Adrenal gland (tissue), 12 donors: ENCODE results near the gene TMEM184C. TPM values are rescaled to one million over a fixed set of nuclear protein-coding genes. Genes with fewer than 3 reads are reported as not detected.

ENCODE experiments used
- DNase-seq, 7 donors: peaks; one replicate each; pipeline ENCODE4 v3.0.0-alpha.2; 2019 to 2020
- H3K27ac ChIP-seq, 5 donors: fragments of 200-600 bp; sonication (generic) in 4 of 5; 1 replicate in 3 of 5; 2 replicates in 2 of 5; pipeline versions ENCODE4 v1.5.1 to v1.8.0; 2016 to 2020; ENCODE audit warnings: mild to moderate bottlenecking in 1 of 5
- H3K27me3 ChIP-seq: fragments of 200-600 bp; 2 replicates; pipeline ENCODE4 v1.8.0; 2021
- H3K36me3 ChIP-seq, 2 donors: fragments of 200-600 bp; replicated peaks in 1 of 2; 1 replicate in 1 of 2; 2 replicates in 1 of 2; pipeline versions ENCODE4 v1.5.1 to v1.8.0; 2018 to 2022
- H3K4me1 ChIP-seq, 2 donors: fragments of 200-600 bp; replicated peaks in 1 of 2; 1 replicate in 1 of 2; 2 replicates in 1 of 2; pipeline versions ENCODE4 v1.5.1 to v1.8.0; 2018 to 2021
- H3K4me3 ChIP-seq, 4 donors: fragments of 200-600 bp; sonication (generic) in 3 of 4; one replicate each; pipeline ENCODE4 v1.5.1; 2016 to 2018
- H3K9me3 ChIP-seq, 3 donors: fragments of 200-600 bp; sonication (generic) in 1 of 3; replicated peaks in 1 of 3; 1 replicate in 2 of 3; 2 replicates in 1 of 3; pipeline versions ENCODE4 v1.5.1 to v1.8.0; 2016 to 2021
- POLR2A ChIP-seq, 2 donors: fragments of 450-650 bp; IDR thresholded peaks; one replicate each; pipeline ENCODE4 v1.6.1; 2017; ENCODE audit warnings: antibody characterized with exemption in 2 of 2, mild to moderate bottlenecking in 2 of 2, moderate library complexity in 1 of 2
- WGBS, 4 donors: extraction: QIAGEN DNeasy Blood & Tissue Kit in 2 of 4; methylation state at CpG; one replicate each; pipeline versions ENCODE4 v1.1.5 to v1.1.7; 2013 to 2017; 5-methylcytosine and 5-hydroxymethylcytosine counted together
- intact Hi-C, 2 donors: fragments of 100-400 bp; cut with DNase I; formaldehyde crosslinking; loops; one replicate each; pipeline versions ENCODE4 v1.14.1 to v1.15.0; 2022 to 2023
- polyA plus RNA-seq, 3 donors: library from polyadenylated mRNA; stranded (reverse); fragments of 200-250 nt in 2 of 3; fragments of 350-450 nt in 1 of 3; fragmentation: Illumina TruSeq in 1 of 3; extraction: RNeasy Lipid Tissue Mini Kit (QIAGEN cat#74804) in 1 of 3; gene quantifications; one replicate each; pipeline ENCODE4 v1.2.3, GENCODE V29; 2013 to 2014
- total RNA-seq, 9 donors: library from RNA; depleted of rRNA in 4 of 9; stranded (reverse); fragments of >200 nt in 4 of 9; fragments of 120-200 nt in 1 of 9; fragmentation: NEBNext Ultra II Directional in 1 of 9; extraction: Animal tissue kit (Norgen Biotek cat#: 25700) in 1 of 9; gene quantifications; one replicate each; pipeline versions ENCODE4 v1.1.0 to v1.2.4, GENCODE V29; 2013 to 2023
- TF ChIP-seq, protein P1 (sequence below), 6 experiments: fragments of 450-650 bp in 4 of 6; fragments of 200-600 bp in 2 of 6; sonication (generic) in 1 of 6; IDR thresholded peaks; 1 replicate in 5 of 6; 2 replicates in 1 of 6; pipeline versions ENCODE4 v1.5.1 to v1.8.0; 2016 to 2021; ENCODE audit warnings: antibody characterized with exemption in 6 of 6, mild to moderate bottlenecking in 2 of 6, moderate library complexity in 1 of 6
- donor health status: healthy with polysubstance abuse.
- donor health status: Bipolar disorder and iron deficiency.
- donor health status: DM: yes; HTN: yes; CAD: no.
- donor health status: DM: no; HTN: no; CAD: no.
- donor health status: DM: no; HTN: no; CAD: no.
- donor health status: DM: yes; HTN: yes; CAD: no.

Gene TMEM184C
- total and polyA plus RNA-seq, 12 donors: 4.0 to 63.8 (median 40.6) TPM

DNA sequence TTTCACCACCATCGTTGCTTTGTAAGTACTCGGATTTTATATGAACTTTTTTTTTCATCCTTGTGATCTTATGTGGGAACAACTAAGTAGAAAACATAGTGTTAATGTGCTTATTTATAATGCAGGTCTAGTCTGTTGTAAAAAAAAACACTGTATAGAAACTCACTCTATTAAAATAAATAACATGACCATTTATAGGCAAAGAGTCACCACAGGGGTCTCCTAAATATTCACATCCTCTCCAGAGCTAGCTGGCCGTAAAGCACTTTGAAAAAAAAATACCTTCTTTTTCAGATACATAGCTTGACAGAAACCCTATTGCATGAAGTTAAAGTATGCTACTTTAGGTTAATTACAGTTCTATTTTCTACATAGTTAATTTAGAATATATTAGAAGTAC is 11.2 kb downstream of the TMEM184C start:
- no peak for DNase-seq
- Histone ChIP-seq H3K4me3 (no peak overlapping the region), H3K27me3 (no peaks in the 10 kb centered on the region), H3K27ac (no peak overlapping the region), H3K4me1 (no peaks in the 10 kb centered on the region), H3K36me3 (peaks cover 0 to 63% of the 10 kb centered on the region in 2 donors), H3K9me3 (no peaks in the 10 kb centered on the region)
- intact Hi-C loops: loop anchor here in 1 of 2 donors (10.0 kb wide), 1 partner anchor 46 kb away; no protein-coding TSS in a partner anchor
- WGBS, 4 donors: 73 to 81% (median 80%) methylated on average over 3 of the region's 3 CpGs
- TF ChIP-seq POLR2A (IDR thresholded peaks at IDR 0.05): no peak
- TF ChIP-seq, protein P1, sequence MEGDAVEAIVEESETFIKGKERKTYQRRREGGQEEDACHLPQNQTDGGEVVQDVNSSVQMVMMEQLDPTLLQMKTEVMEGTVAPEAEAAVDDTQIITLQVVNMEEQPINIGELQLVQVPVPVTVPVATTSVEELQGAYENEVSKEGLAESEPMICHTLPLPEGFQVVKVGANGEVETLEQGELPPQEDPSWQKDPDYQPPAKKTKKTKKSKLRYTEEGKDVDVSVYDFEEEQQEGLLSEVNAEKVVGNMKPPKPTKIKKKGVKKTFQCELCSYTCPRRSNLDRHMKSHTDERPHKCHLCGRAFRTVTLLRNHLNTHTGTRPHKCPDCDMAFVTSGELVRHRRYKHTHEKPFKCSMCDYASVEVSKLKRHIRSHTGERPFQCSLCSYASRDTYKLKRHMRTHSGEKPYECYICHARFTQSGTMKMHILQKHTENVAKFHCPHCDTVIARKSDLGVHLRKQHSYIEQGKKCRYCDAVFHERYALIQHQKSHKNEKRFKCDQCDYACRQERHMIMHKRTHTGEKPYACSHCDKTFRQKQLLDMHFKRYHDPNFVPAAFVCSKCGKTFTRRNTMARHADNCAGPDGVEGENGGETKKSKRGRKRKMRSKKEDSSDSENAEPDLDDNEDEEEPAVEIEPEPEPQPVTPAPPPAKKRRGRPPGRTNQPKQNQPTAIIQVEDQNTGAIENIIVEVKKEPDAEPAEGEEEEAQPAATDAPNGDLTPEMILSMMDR (IDR thresholded peaks at IDR 0.05): no peak

DNA sequence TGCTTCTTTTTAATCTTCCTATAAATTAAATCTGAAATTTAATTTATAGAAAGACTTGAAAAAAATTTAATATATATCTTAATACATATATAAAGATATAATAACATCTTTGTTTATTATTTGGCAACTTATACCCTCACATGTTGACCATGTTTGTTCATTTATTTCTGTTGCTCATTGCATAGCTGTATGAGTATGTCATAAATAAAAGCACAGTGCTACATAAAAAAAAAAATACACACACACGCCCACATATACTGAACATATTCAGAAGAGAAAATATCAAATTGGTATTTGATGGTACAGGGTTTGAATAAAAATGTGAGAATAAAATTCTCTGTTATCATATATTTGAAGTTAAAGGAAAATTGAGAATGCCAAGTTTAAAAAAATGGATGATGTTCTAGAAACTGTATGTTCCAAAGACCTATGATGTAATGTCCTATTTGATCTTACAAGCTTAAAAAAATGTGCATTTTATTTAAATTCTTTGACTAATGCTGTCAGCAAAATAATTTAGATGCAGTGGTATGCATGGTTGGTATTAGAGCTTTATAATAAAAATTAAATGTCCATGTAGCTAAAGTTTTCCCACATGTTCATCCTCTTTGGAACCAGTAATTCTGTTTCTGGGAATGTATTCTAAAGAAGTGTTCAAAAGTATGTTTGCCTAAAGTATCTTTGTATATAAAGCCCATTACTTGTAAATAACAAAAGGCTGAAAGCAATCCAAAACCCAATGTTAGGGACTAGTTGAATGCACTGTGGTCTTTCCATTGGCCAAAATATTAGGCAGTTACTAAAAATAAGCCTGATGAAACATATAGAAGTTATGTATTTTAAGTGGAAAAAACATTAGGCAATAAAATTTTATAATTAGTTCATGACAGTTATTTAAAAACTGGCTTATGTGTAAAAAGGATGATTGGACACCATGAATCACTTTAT is 12.9 kb downstream of the TMEM184C start:
- Histone ChIP-seq H3K27me3 (no peaks in the 10 kb centered on the region), H3K36me3 (peaks cover 0 to 71% of the 10 kb centered on the region in 2 donors), H3K9me3 (no peaks in the 10 kb centered on the region), H3K4me3 (no peak overlapping the region), H3K4me1 (no peaks in the 10 kb centered on the region), H3K27ac (no peak overlapping the region)
- intact Hi-C loops: loop anchor here in 1 of 2 donors (10.0 kb wide), 1 partner anchor 45 kb away; no protein-coding TSS in a partner anchor
- DNase-seq: no peak
- TF ChIP-seq, protein P1 (IDR thresholded peaks at IDR 0.05): no peak
- TF ChIP-seq POLR2A (IDR thresholded peaks at IDR 0.05): no peak
- 79 to 97% (median 91%) methylated on average over 1 of the region's 1 CpG for WGBS, 4 donors

DNA sequence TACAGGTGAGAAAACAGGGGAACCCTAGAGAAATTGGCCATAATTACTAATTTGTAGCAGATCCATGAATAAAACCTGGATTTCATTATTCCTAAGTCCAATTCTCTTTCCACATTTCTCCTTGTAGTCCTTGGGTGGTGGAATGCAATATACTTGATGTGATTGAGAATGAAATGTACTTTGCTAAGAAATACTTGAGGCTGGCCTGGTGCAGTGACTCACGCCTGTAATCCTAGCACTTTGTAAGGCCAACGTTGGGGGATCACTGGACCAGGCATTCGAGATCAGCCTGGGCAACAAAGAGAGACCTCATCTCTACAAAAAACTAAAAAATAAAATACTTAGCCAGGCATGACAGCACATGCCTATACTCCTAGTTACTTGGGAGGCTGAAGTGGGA is 15.9 kb downstream of the TMEM184C start:
- no peak for DNase-seq
- Histone ChIP-seq H3K27me3 (no peaks in the 10 kb centered on the region), H3K4me1 (no peaks in the 10 kb centered on the region), H3K36me3 (peaks cover 0 to 67% of the 10 kb centered on the region in 2 donors), H3K27ac (no peak overlapping the region), H3K9me3 (no peaks in the 10 kb centered on the region), H3K4me3 (no peak overlapping the region)
- intact Hi-C loops: no loop called here
- 85 to 93% (median 88%) methylated on average over 3 of the region's 3 CpGs for WGBS, 4 donors
- TF ChIP-seq, protein P1 (IDR thresholded peaks at IDR 0.05): no peak
- no peak for TF ChIP-seq POLR2A (IDR thresholded peaks at IDR 0.05)

DNA sequence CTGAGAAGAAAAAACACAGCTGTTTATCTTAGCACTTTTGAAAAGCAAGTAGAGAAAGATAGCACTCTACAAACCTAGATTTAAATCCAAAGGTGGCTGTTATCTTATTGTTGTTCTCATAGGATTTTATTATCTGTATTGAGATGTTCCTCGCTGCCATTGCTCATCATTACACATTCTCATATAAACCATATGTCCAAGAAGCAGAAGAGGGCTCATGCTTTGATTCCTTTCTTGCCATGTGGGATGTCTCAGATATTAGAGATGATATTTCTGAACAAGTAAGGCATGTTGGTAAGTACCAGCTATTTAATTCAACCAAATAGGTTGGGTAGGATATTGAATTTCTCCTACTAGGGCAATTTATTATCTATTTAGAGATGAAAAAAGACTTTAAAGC is 16.4 kb downstream of the TMEM184C start:
- Histone ChIP-seq H3K27ac (no peak overlapping the region), H3K27me3 (no peaks in the 10 kb centered on the region), H3K4me1 (no peaks in the 10 kb centered on the region), H3K36me3 (peaks cover 0 to 62% of the 10 kb centered on the region in 2 donors), H3K4me3 (no peak overlapping the region), H3K9me3 (no peaks in the 10 kb centered on the region)
- intact Hi-C loops: no loop called here
- 92 to 98% (median 97%) methylated on average over 1 of the region's 1 CpG for WGBS, 4 donors
- no peak for DNase-seq
- TF ChIP-seq, protein P1 (IDR thresholded peaks at IDR 0.05): no peak
- no peak for TF ChIP-seq POLR2A (IDR thresholded peaks at IDR 0.05)
